Dermis microvascular lymphatic vessel endothelial cell (primary cell): ENCODE data around the gene MYBPHL. TPM values are rescaled to one million over a fixed set of nuclear protein-coding genes. Genes with fewer than 3 reads are reported as not detected.

Experiments
- DNase-seq, 2 donors: peaks; one replicate each; pipeline versions ENCODE4 v3.0.0 to v3.0.0-alpha.2; 2010; ENCODE audit warnings: low read depth in 2 of 2
- total RNA-seq: library from RNA; depleted of rRNA; stranded (reverse); fragments of >200 nt; gene quantifications from 2 replicates; pipeline ENCODE4 v1.2.1, GENCODE V29; 2014

MYBPHL gene
- total RNA-seq, 1 donor from 2014 or later, result not detected

GRCh38 chr1:109280862-109281261 is 25.9 kb downstream of the MYBPHL start:
- DNase-seq, result no peak

GRCh38 chr1:109279615-109280278 is 27.1 kb downstream of the MYBPHL start:
- no peak for DNase-seq

- DNase-seq, result peak; percentile 52 to 69
These were observed 29.2 kb downstream of the MYBPHL start for GRCh38 chr1:109277434-109278204.

- no peak for DNase-seq
These were observed 31.0 kb downstream of the MYBPHL start for GRCh38 chr1:109275706-109276345.

- DNase-seq, result no peak
These were observed 32.0 kb downstream of the MYBPHL start for GRCh38 chr1:109274533-109275476.

- DNase-seq, result no peak
These were observed 33.1 kb downstream of the MYBPHL start for GRCh38 chr1:109273570-109274288.

- DNase-seq, result no peak
These were observed 33.8 kb downstream of the MYBPHL start for GRCh38 chr1:109272831-109273547.

GRCh38 chr1:109272021-109272799 is 34.6 kb downstream of the MYBPHL start:
- no peak for DNase-seq

GRCh38 chr1:109271458-109271857 is 35.4 kb downstream of the MYBPHL start:
- DNase-seq, result no peak

- DNase-seq, result no peak
These were observed 36.0 kb downstream of the MYBPHL start for GRCh38 chr1:109270623-109271317.

GRCh38 chr1:109269981-109270622 is 36.7 kb downstream of the MYBPHL start:
- DNase-seq, result no peak

GRCh38 chr1:109269212-109269980 is 37.4 kb downstream of the MYBPHL start:
- no peak for DNase-seq

- no peak for DNase-seq
These were observed 38.2 kb downstream of the MYBPHL start for GRCh38 chr1:109268431-109269211.

- no peak for DNase-seq
These were observed 39.0 kb downstream of the MYBPHL start for GRCh38 chr1:109267743-109268300.

- DNase-seq, result no peak
These were observed 39.8 kb downstream of the MYBPHL start for GRCh38 chr1:109266965-109267364.

GRCh38 chr1:109265741-109266330 is 41.0 kb downstream of the MYBPHL start:
- no peak for DNase-seq
